GM19397 (cell line): Measurements from ENCODE around the gene INAFM2.

ENCODE experiments used
- ATAC-seq: cut with Tn5 transposase; IDR thresholded peaks from one replicate; pipeline ENCODE4 v1.9.1; 2021; ENCODE audit warnings: mild to moderate bottlenecking, moderate library complexity; ENCODE audit not compliant: unreplicated experiment

The INAFM2 gene

GRCh38 chr15:40358471-40359353 is 35.2 kb downstream of the INAFM2 start:
- peak; percentile 9 for ATAC-seq

- no peak for ATAC-seq
Measured at GRCh38 chr15:40360015-40360414, 36.5 kb downstream of the INAFM2 start.

- no peak for ATAC-seq
Measured at GRCh38 chr15:40361640-40362039, 38.1 kb downstream of the INAFM2 start.

- ATAC-seq = no peak
Measured at GRCh38 chr15:40363611-40364010, 40.1 kb downstream of the INAFM2 start.

GRCh38 chr15:40364251-40364650 is 40.8 kb downstream of the INAFM2 start:
- ATAC-seq = no peak

GRCh38 chr15:40365016-40365415 is 41.5 kb downstream of the INAFM2 start:
- ATAC-seq = no peak

- no peak for ATAC-seq
Measured at GRCh38 chr15:40365624-40366456, 42.3 kb downstream of the INAFM2 start.

- ATAC-seq = no peak
Measured at GRCh38 chr15:40366457-40367370, 43.2 kb downstream of the INAFM2 start.

GRCh38 chr15:40367371-40367685 is 43.8 kb downstream of the INAFM2 start:
- ATAC-seq = no peak

GRCh38 chr15:40367686-40368611 is 44.5 kb downstream of the INAFM2 start:
- peak; percentile 85 for ATAC-seq

GRCh38 chr15:40368719-40369473 is 45.4 kb downstream of the INAFM2 start:
- ATAC-seq = no peak

GRCh38 chr15:40369474-40369869 is 46.0 kb downstream of the INAFM2 start:
- no peak for ATAC-seq

GRCh38 chr15:40369971-40370370 is 46.5 kb downstream of the INAFM2 start:
- ATAC-seq = no peak

GRCh38 chr15:40372981-40373380 is 49.5 kb downstream of the INAFM2 start:
- no peak for ATAC-seq
